ENCODE data around the gene PTBP2. TPM values are rescaled to one million over a fixed set of nuclear protein-coding genes. Genes with fewer than 3 reads are reported as not detected.

The PTBP2 gene
- total RNA-seq, 1 donor from 2014 or later = 18.6 TPM

DNA sequence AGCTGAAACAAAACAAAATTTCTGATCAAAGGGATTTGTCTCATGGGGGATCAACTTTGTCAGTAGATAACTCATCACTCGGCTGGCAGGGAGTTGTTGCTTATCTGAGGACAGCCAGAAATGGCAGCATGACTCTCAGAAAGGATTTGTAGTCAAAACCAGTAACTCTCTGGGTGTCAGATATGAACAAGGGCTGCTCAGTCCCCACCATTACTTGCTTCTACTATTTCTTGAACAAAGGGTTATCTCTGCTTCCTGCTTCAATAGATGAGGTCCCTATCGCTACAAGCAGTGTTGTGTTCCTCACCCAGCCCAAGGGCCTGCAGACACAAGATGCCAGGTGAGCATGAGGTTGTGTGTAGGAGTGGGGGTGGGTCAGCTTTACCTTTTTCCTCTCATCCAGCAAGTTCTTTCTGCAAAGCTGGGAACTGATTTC, 116.2 kb downstream of the PTBP2 start:
- Mint-ChIP-seq H3K4me3 (no peak overlapping the region), H3K27me3 (no peaks in the 10 kb centered on the region), H3K27ac (no peak overlapping the region), H3K9me3 (no peaks in the 10 kb centered on the region), H3K4me1 (no peaks in the 10 kb centered on the region), H3K36me3 (ENCODE audit: low read depth) (no peaks in the 10 kb centered on the region)
- POLR2A ChIA-PET = no interaction called here
- DNase-seq (no peak), ATAC-seq (ENCODE audit: low read depth) (no peak)
- CTCF ChIA-PET = no interaction called here
- intact Hi-C loops (cut with micrococcal nuclease) = no loop called here
- TF ChIP-seq, protein P1, sequence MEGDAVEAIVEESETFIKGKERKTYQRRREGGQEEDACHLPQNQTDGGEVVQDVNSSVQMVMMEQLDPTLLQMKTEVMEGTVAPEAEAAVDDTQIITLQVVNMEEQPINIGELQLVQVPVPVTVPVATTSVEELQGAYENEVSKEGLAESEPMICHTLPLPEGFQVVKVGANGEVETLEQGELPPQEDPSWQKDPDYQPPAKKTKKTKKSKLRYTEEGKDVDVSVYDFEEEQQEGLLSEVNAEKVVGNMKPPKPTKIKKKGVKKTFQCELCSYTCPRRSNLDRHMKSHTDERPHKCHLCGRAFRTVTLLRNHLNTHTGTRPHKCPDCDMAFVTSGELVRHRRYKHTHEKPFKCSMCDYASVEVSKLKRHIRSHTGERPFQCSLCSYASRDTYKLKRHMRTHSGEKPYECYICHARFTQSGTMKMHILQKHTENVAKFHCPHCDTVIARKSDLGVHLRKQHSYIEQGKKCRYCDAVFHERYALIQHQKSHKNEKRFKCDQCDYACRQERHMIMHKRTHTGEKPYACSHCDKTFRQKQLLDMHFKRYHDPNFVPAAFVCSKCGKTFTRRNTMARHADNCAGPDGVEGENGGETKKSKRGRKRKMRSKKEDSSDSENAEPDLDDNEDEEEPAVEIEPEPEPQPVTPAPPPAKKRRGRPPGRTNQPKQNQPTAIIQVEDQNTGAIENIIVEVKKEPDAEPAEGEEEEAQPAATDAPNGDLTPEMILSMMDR (IDR thresholded peaks at IDR 0.05) = no peak

DNA sequence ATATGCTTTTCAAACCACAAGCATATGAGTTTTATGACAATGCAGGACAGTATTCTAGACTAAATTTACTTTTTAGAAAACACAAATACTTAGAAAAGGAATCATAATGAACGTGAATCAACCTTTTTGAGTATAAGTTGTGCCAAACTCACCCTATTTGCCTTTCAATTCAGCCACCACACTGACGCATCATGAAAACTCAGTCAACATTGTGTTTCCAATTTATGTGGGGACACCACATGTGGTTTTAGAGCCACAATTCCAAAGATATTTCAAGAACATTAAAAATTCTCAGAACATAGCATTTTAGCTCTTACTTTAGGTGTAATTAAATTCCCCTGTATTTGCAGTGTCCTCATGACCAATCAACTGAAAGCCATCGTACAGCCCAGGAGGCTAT, 118.8 kb downstream of the PTBP2 start:
- ATAC-seq (ENCODE audit: low read depth) (no peak), DNase-seq (no peak)
- Mint-ChIP-seq H3K4me3 (no peak overlapping the region), H3K36me3 (ENCODE audit: low read depth) (no peaks in the 10 kb centered on the region), H3K4me1 (no peaks in the 10 kb centered on the region), H3K9me3 (no peaks in the 10 kb centered on the region), H3K27me3 (no peaks in the 10 kb centered on the region), H3K27ac (no peak overlapping the region)
- ChIA-PET CTCF (no interaction called here), POLR2A (no interaction called here)
- TF ChIP-seq, protein P1 (IDR thresholded peaks at IDR 0.05) = no peak
- intact Hi-C loops (cut with micrococcal nuclease) = no loop called here

GRCh38 chr1:96842215-96842614, 120.6 kb downstream of the PTBP2 start:
- TF ChIP-seq, protein P1 (IDR thresholded peaks at IDR 0.05) = no peak
- Mint-ChIP-seq H3K27me3 (no peaks in the 10 kb centered on the region), H3K36me3 (ENCODE audit: low read depth) (no peaks in the 10 kb centered on the region), H3K27ac (no peak overlapping the region), H3K9me3 (no peaks in the 10 kb centered on the region), H3K4me1 (no peaks in the 10 kb centered on the region), H3K4me3 (no peak overlapping the region)
- intact Hi-C loops (cut with micrococcal nuclease) = no loop called here
- DNase-seq (no peak), ATAC-seq (ENCODE audit: low read depth) (no peak)
- CTCF ChIA-PET = no interaction called here
- POLR2A ChIA-PET = no interaction called here

DNA sequence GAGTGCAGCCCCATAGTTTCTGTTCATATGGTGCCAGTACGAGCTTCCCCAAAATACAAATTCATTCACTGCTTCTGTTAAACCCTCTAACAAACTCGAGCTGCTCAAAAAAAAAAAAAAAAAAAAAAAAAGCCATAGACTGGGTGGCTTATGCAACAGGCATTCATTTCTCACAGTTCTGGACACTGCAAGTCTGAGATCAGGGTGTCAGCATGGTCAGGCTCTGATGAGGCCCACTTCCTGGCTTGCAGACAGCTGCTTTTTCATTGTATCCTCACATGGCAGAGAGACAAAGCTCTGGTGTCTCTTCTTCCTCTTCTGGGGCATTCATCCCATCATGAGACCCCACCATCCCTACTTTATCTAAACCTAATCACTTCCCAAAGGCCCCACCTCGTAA, 121.6 kb downstream of the PTBP2 start:
- H3K27ac Mint-ChIP-seq = no peak overlapping the region
- intact Hi-C loops (cut with micrococcal nuclease) = no loop called here
- no peaks in the 10 kb centered on the region for H3K27me3 Mint-ChIP-seq
- no peak for ATAC-seq (ENCODE audit: low read depth)
- no peaks in the 10 kb centered on the region for H3K4me1 Mint-ChIP-seq
- ChIA-PET POLR2A (no interaction called here), CTCF (no interaction called here)
- no peak for DNase-seq
- H3K36me3 Mint-ChIP-seq (ENCODE audit: low read depth) = no peaks in the 10 kb centered on the region
- H3K9me3 Mint-ChIP-seq = peaks cover 2% of the 10 kb centered on the region
- H3K4me3 Mint-ChIP-seq = no peak overlapping the region
- TF ChIP-seq, protein P1 (IDR thresholded peaks at IDR 0.05) = no peak

DNA sequence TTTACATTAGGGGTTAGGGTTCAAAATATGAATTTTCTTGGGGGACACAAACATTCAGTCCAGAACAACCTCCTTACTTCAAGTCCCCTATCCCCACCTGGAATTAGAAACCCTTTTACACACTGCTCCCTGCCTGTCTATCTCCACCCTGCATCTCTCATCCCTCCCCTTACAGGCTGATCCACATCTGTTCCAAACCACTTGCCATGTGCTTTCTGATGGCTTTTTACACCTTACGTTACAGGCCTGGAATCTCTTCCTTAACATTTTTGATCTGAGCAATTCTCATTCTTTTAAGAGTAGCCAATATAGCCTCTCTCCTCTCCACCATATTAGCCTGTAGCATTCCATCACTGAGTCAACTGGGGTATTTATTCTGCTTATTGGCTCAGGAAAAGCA, 122.0 kb downstream of the PTBP2 start:
- H3K9me3 Mint-ChIP-seq = peaks cover 2% of the 10 kb centered on the region
- H3K4me1 Mint-ChIP-seq = no peaks in the 10 kb centered on the region
- intact Hi-C loops (cut with micrococcal nuclease) = no loop called here
- DNase-seq (no peak), ATAC-seq (ENCODE audit: low read depth) (no peak)
- H3K27me3 Mint-ChIP-seq = no peaks in the 10 kb centered on the region
- H3K27ac Mint-ChIP-seq = no peak overlapping the region
- ChIA-PET POLR2A (no interaction called here), CTCF (no interaction called here)
- H3K36me3 Mint-ChIP-seq (ENCODE audit: low read depth) = no peaks in the 10 kb centered on the region
- no peak overlapping the region for H3K4me3 Mint-ChIP-seq
- TF ChIP-seq, protein P1 (IDR thresholded peaks at IDR 0.05) = no peak

All from activated B cell treated with CpG ODN at 0.5 μM for 24 hours (primary cell).